GM18861 (cell line): ENCODE results near the gene LZTFL1.

Source experiments
- ATAC-seq: cut with Tn5 transposase; IDR thresholded peaks from one replicate; pipeline ENCODE4 v1.9.1; 2021; ENCODE audit not compliant: unreplicated experiment

Gene LZTFL1

GRCh38 chr3:45814322-45814721 is 27.6 kb downstream of the LZTFL1 start:
- no peak for ATAC-seq

- ATAC-seq, result no peak
Observed at GRCh38 chr3:45807681-45808540, 34.0 kb downstream of the LZTFL1 start.

- ATAC-seq, result no peak
Observed at GRCh38 chr3:45807133-45807532, 34.8 kb downstream of the LZTFL1 start.

GRCh38 chr3:45806072-45806471 is 35.8 kb downstream of the LZTFL1 start:
- ATAC-seq, result no peak

GRCh38 chr3:45803252-45803935 is 38.5 kb downstream of the LZTFL1 start:
- ATAC-seq, result no peak

- no peak for ATAC-seq
Observed at GRCh38 chr3:45802146-45802545, 39.8 kb downstream of the LZTFL1 start.

GRCh38 chr3:45800611-45801010 is 41.3 kb downstream of the LZTFL1 start:
- ATAC-seq, result no peak

- no peak for ATAC-seq
Observed at GRCh38 chr3:45799586-45799985, 42.3 kb downstream of the LZTFL1 start.

- no peak for ATAC-seq
Observed at GRCh38 chr3:45798034-45798433, 43.9 kb downstream of the LZTFL1 start.

- no peak for ATAC-seq
Observed at GRCh38 chr3:45796902-45797637, 44.8 kb downstream of the LZTFL1 start.

- ATAC-seq, result no peak
Observed at GRCh38 chr3:45795882-45796765, 45.8 kb downstream of the LZTFL1 start, which contains the start of gene SLC6A20. TSS of gene SLC6A20 (minus strand) at chr3:45796536. CDS start at chr3:45796419, 117 bp downstream.

GRCh38 chr3:45795509-45795881 is 46.4 kb downstream of the LZTFL1 start:
- ATAC-seq, result no peak

- ATAC-seq, result no peak
Observed at GRCh38 chr3:45794660-45795059, 47.3 kb downstream of the LZTFL1 start.

- no peak for ATAC-seq
Observed at GRCh38 chr3:45794177-45794560, 47.8 kb downstream of the LZTFL1 start.

GRCh38 chr3:45793482-45794176 is 48.3 kb downstream of the LZTFL1 start:
- no peak for ATAC-seq

- no peak for ATAC-seq
Observed at GRCh38 chr3:45792516-45793172, 49.3 kb downstream of the LZTFL1 start.

GRCh38 chr3:45792036-45792435 is 49.9 kb downstream of the LZTFL1 start:
- no peak for ATAC-seq

GRCh38 chr3:45790596-45790995 is 51.3 kb downstream of the LZTFL1 start:
- ATAC-seq, result no peak

- no peak for ATAC-seq
Observed at GRCh38 chr3:45789235-45789812, 52.6 kb downstream of the LZTFL1 start.
